HL-60 (cell line): ENCODE measurements around the gene SLC6A13.

Experiments
- GABPA ChIP-seq: IDR thresholded peaks from 2 replicates; pipeline ENCODE4 v1.6.1; 2012; ENCODE audit warnings: low read depth
- POLR2AphosphoS5 ChIP-seq: IDR thresholded peaks from 2 replicates; pipeline ENCODE4 v1.6.1; 2012; ENCODE audit warnings: low read depth
- SPI1 ChIP-seq: IDR thresholded peaks from 2 replicates; pipeline ENCODE4 v1.6.1; 2012; ENCODE audit warnings: low read depth, mild to moderate bottlenecking, borderline replicate concordance
- TF ChIP-seq, protein P1 (sequence below): IDR thresholded peaks from one replicate; pipeline ENCODE4 v1.5.1; 2011; ENCODE audit warnings: low read length, control low read depth, inconsistent platforms; ENCODE audit not compliant: insufficient read depth
- TF ChIP-seq, protein P2 (sequence below): IDR thresholded peaks from 2 replicates; pipeline ENCODE4 v1.6.1; 2012; ENCODE audit warnings: low read depth; ENCODE audit not compliant: insufficient replicate concordance

DNA sequence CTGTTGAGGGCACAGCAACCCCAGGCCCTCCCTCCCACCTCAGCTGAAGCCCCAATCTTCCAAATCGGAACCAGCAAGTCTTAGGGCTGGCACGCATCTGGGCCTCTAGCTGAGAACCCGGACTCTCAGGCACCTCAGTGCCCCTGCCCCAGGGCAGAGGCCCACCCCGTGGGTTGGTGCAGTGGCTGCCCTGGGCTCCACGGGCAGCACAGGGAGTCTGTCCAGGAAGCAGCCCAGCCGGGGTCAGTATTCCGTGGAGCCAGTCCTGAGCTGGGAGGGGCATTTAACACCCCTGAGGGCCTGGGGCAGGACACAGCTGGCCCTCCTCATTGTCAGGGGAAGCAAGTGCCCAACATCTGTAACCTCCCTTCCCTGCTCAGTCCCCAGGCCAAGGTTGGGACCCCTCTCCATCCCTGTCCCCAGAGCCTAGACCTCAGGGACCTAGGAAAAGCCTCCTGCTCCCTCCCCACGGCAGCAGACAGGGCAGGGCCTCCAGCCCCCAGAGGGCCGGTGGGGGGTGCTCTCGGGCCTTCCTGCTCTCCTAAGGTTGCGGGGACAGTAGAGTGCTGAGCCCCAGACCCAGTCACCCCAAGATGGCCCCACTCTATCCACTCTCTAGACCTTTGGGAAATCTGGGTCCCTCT is 85.2 kb downstream of the SLC6A13 start:
- no peak for TF ChIP-seq SPI1
- TF ChIP-seq, protein P1, sequence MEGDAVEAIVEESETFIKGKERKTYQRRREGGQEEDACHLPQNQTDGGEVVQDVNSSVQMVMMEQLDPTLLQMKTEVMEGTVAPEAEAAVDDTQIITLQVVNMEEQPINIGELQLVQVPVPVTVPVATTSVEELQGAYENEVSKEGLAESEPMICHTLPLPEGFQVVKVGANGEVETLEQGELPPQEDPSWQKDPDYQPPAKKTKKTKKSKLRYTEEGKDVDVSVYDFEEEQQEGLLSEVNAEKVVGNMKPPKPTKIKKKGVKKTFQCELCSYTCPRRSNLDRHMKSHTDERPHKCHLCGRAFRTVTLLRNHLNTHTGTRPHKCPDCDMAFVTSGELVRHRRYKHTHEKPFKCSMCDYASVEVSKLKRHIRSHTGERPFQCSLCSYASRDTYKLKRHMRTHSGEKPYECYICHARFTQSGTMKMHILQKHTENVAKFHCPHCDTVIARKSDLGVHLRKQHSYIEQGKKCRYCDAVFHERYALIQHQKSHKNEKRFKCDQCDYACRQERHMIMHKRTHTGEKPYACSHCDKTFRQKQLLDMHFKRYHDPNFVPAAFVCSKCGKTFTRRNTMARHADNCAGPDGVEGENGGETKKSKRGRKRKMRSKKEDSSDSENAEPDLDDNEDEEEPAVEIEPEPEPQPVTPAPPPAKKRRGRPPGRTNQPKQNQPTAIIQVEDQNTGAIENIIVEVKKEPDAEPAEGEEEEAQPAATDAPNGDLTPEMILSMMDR, result no peak
- TF ChIP-seq POLR2AphosphoS5, result no peak
- TF ChIP-seq, protein P2, sequence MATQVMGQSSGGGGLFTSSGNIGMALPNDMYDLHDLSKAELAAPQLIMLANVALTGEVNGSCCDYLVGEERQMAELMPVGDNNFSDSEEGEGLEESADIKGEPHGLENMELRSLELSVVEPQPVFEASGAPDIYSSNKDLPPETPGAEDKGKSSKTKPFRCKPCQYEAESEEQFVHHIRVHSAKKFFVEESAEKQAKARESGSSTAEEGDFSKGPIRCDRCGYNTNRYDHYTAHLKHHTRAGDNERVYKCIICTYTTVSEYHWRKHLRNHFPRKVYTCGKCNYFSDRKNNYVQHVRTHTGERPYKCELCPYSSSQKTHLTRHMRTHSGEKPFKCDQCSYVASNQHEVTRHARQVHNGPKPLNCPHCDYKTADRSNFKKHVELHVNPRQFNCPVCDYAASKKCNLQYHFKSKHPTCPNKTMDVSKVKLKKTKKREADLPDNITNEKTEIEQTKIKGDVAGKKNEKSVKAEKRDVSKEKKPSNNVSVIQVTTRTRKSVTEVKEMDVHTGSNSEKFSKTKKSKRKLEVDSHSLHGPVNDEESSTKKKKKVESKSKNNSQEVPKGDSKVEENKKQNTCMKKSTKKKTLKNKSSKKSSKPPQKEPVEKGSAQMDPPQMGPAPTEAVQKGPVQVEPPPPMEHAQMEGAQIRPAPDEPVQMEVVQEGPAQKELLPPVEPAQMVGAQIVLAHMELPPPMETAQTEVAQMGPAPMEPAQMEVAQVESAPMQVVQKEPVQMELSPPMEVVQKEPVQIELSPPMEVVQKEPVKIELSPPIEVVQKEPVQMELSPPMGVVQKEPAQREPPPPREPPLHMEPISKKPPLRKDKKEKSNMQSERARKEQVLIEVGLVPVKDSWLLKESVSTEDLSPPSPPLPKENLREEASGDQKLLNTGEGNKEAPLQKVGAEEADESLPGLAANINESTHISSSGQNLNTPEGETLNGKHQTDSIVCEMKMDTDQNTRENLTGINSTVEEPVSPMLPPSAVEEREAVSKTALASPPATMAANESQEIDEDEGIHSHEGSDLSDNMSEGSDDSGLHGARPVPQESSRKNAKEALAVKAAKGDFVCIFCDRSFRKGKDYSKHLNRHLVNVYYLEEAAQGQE, result no peak
- no peak for TF ChIP-seq GABPA
